Lung (tissue), 12 donors: ENCODE measurements around the gene PPM1H. TPM values are rescaled to one million over a fixed set of nuclear protein-coding genes. Genes with fewer than 3 reads are reported as not detected.

Experiments
- ATAC-seq: fragments of 200-7000 bp; cut with Tn5 transposase; one replicate; pipeline ENCODE4 v1.9.1; 2020; ENCODE audit warnings: moderate number of reproducible peaks; ENCODE audit not compliant: insufficient read depth, low FRiP score
- DNase-seq, 3 donors: peaks; one replicate each; pipeline ENCODE4 v3.0.0-alpha.2; 2013 to 2017
- H3K27ac ChIP-seq, 2 donors: one replicate each; pipeline ENCODE4 v1.5.1; 2013; ENCODE audit warnings: mild to moderate bottlenecking in 2 of 2, moderate library complexity in 2 of 2, control low read depth in 1 of 2, inconsistent platforms in 1 of 2, low read depth in 1 of 2, low read length in 1 of 2
- H3K27me3 ChIP-seq, 3 donors: one replicate each; pipeline ENCODE4 v1.5.1; 2013; ENCODE audit warnings: low read length in 2 of 3; ENCODE audit not compliant: control insufficient read depth in 3 of 3, insufficient read depth in 3 of 3
- H3K36me3 ChIP-seq, 4 donors: one replicate each; pipeline ENCODE4 v1.5.1; 2013; ENCODE audit warnings: low read length in 4 of 4, mild to moderate bottlenecking in 1 of 4, moderate library complexity in 1 of 4; ENCODE audit not compliant: control insufficient read depth in 4 of 4, insufficient read depth in 4 of 4
- H3K4me1 ChIP-seq, 5 donors: one replicate each; pipeline ENCODE4 v1.5.1; 2013; ENCODE audit warnings: low read length in 5 of 5, mild to moderate bottlenecking in 2 of 5, moderate library complexity in 1 of 5; ENCODE audit not compliant: control insufficient read depth in 5 of 5, insufficient read depth in 5 of 5
- H3K4me3 ChIP-seq: one replicate; pipeline ENCODE4 v1.5.1; 2013; ENCODE audit warnings: mild to moderate bottlenecking, control low read depth, moderate library complexity
- H3K9ac ChIP-seq, 2 donors: one replicate each; pipeline ENCODE4 v1.5.1; 2013; ENCODE audit warnings: low read length in 2 of 2, control low read depth in 1 of 2; ENCODE audit not compliant: insufficient read depth in 1 of 2
- H3K9me3 ChIP-seq, 4 donors: one replicate each; pipeline ENCODE4 v1.5.1; 2013; ENCODE audit warnings: low read length in 3 of 4, mild to moderate bottlenecking in 1 of 4, moderate library complexity in 1 of 4; ENCODE audit not compliant: control insufficient read depth in 4 of 4, insufficient read depth in 3 of 4
- WGBS, 2 donors: extraction: QIAGEN DNeasy Blood & Tissue Kit; methylation state at CpG; one replicate each; pipeline ENCODE4 v1.1.7; 2013; 5-methylcytosine and 5-hydroxymethylcytosine counted together
- polyA plus RNA-seq, 2 donors: library from polyadenylated mRNA; stranded (reverse); fragments of 200-250 nt; gene quantifications; one replicate each; pipeline ENCODE4 v1.2.1, GENCODE V29; 2013
- total RNA-seq, 2 donors: library from RNA; depleted of rRNA in 1 of 2; stranded (reverse); fragments of >200 nt in 1 of 2; gene quantifications; one replicate each; pipeline ENCODE4 v1.2.1, GENCODE V29; 2014 to 2021
- TF ChIP-seq, protein P1 (sequence below): IDR thresholded peaks from 2 replicates; pipeline ENCODE4 v1.5.1; 2012; ENCODE audit warnings: mild to moderate bottlenecking; ENCODE audit errors: control extremely low read depth, extremely low read depth
- donor health status: control.
- donor health status: control.
- donor health status: Bipolar disorder and iron deficiency.
- donor health status: healthy.
- donor health status: DM: yes; HTN: yes; CAD: no.

The PPM1H gene
- total and polyA plus RNA-seq, 4 donors: 2.0 to 11.2 (median 5.7) TPM

DNA sequence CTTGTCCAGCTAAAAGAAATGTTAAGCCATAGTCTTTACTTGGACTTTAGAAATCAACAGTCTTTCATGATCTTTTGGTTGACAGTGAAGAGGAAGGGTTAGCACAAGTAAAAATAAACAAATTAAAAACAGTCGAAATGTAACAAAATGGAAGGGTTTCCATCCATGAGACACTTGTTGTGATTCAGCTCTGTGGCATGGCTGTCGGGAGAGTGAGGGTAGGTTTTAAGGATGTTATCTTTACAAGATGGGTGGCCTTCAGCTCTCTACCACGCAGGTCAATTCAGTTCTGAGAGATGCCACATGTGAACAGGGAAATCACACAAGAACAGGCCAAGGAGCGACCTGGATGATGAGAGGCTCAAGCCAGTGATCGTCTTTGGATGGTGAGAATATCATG, 180.2 kb downstream of the PPM1H start:
- Histone ChIP-seq H3K36me3 (no peaks in the 10 kb centered on the region), H3K4me3 (no peak overlapping the region), H3K4me1 (peaks cover 0 to 2% (median 0%) of the 10 kb centered on the region in 5 donors), H3K27ac (no peak overlapping the region), H3K27me3 (no peaks in the 10 kb centered on the region), H3K9ac (no peak overlapping the region), H3K9me3 (no peaks in the 10 kb centered on the region)
- ATAC-seq (no peak), DNase-seq (no peak)
- TF ChIP-seq, protein P1, sequence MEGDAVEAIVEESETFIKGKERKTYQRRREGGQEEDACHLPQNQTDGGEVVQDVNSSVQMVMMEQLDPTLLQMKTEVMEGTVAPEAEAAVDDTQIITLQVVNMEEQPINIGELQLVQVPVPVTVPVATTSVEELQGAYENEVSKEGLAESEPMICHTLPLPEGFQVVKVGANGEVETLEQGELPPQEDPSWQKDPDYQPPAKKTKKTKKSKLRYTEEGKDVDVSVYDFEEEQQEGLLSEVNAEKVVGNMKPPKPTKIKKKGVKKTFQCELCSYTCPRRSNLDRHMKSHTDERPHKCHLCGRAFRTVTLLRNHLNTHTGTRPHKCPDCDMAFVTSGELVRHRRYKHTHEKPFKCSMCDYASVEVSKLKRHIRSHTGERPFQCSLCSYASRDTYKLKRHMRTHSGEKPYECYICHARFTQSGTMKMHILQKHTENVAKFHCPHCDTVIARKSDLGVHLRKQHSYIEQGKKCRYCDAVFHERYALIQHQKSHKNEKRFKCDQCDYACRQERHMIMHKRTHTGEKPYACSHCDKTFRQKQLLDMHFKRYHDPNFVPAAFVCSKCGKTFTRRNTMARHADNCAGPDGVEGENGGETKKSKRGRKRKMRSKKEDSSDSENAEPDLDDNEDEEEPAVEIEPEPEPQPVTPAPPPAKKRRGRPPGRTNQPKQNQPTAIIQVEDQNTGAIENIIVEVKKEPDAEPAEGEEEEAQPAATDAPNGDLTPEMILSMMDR: no peak
- 95 to 96% methylated on average over 5 of the region's 5 CpGs for whole genome bisulfite sequencing, 2 donors

DNA sequence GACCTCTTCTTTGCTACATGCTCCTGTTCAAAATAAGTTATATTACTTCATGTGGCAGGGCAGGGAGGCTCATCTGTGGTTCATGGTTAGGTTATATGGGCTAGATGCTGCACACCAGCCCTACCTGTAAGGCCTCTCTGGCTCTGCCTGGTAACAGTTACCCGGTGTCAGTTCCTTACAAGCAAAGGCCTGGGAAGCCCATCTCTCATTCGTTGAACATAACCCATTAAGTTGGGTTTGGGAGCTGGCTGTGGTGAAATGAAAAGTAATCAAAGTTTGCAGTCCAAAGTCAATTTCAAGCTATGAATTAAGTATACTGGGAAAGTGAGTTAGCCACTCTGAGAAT, 183.2 kb downstream of the PPM1H start:
- ATAC-seq (no peak), DNase-seq (no peak)
- 91 to 97% methylated on average over 2 of the region's 2 CpGs for WGBS, 2 donors
- TF ChIP-seq, protein P1: no peak
- H3K4me3 ChIP-seq: no peak overlapping the region
- H3K4me1 ChIP-seq: peaks cover 0 to 2% (median 0%) of the 10 kb centered on the region in 5 donors
- H3K36me3 ChIP-seq: no peaks in the 10 kb centered on the region
- no peak overlapping the region for H3K9ac ChIP-seq
- no peaks in the 10 kb centered on the region for H3K9me3 ChIP-seq
- H3K27ac ChIP-seq: no peak overlapping the region
- H3K27me3 ChIP-seq: no peaks in the 10 kb centered on the region

DNA sequence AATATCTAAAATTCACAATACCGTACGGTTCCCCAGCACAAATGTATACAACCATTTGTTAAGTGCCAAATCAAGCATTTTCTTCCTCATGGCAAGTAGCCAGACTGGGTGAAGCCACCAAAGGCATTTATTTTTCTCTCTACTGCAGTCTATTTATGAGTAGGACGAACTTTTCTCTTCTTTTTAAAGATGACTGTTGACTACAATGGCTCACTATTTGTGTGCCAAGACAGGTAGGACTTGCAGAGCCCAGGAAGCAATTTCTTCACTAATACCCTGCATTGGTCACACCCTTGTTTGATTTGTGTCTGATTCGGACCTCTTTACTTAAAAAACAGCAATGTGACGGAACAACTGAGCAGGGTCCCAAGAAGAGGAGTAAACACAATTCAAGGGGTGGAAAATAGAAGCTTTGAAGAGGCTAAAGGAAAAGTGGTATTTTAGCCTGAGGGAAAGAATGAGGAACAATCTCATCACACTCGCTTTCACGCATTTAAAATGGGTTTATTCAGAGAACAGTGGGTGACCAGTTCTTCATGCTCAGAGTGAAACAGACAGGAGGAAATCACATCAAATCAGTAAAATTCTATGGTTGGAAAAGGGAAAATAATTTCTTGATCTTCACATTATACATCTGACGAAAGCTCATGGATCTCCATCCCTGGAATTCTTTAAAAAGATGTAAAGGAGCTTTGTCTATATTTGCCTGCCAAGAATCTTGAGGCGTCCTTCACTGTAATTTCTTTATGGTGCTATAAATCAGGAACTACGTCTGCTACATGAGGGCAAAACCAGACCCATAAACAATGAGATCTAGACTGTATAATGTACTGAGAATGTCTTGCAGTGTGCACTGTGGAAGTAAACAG, 183.8 kb downstream of the PPM1H start:
- H3K27ac ChIP-seq: no peak overlapping the region
- TF ChIP-seq, protein P1: no peak
- H3K4me3 ChIP-seq: no peak overlapping the region
- no peaks in the 10 kb centered on the region for H3K27me3 ChIP-seq
- no peaks in the 10 kb centered on the region for H3K36me3 ChIP-seq
- DNase-seq (no peak), ATAC-seq (no peak)
- peaks cover 0 to 2% (median 0%) of the 10 kb centered on the region in 5 donors for H3K4me1 ChIP-seq
- H3K9ac ChIP-seq: no peak overlapping the region
- no peaks in the 10 kb centered on the region for H3K9me3 ChIP-seq
- 79 to 88% methylated on average over 10 of the region's 10 CpGs for WGBS, 2 donors
